CD4-positive, alpha-beta T cell treated with Interleukin-2 at 100 ng/mL for 4 hours (primary cell): ENCODE results near the gene MYOM3.
"Not testable (repeated sequence)": the region's sequence is repeated elsewhere in the genome, so short reads cannot be mapped to it uniquely, and the experiment has no call there.

Experiments used
- DNase-seq: peaks from one replicate; pipeline ENCODE4 v3.0.0-alpha.2; 2020; ENCODE audit warnings: low spot score

MYOM3 gene

GRCh38 chr1:24030976-24031516 is 80.9 kb downstream of the MYOM3 start:
- not testable (repeated sequence) for DNase-seq

- peak; percentile 31 for DNase-seq
These were observed 84.0 kb downstream of the MYOM3 start for GRCh38 chr1:24027838-24028468.

DNA sequence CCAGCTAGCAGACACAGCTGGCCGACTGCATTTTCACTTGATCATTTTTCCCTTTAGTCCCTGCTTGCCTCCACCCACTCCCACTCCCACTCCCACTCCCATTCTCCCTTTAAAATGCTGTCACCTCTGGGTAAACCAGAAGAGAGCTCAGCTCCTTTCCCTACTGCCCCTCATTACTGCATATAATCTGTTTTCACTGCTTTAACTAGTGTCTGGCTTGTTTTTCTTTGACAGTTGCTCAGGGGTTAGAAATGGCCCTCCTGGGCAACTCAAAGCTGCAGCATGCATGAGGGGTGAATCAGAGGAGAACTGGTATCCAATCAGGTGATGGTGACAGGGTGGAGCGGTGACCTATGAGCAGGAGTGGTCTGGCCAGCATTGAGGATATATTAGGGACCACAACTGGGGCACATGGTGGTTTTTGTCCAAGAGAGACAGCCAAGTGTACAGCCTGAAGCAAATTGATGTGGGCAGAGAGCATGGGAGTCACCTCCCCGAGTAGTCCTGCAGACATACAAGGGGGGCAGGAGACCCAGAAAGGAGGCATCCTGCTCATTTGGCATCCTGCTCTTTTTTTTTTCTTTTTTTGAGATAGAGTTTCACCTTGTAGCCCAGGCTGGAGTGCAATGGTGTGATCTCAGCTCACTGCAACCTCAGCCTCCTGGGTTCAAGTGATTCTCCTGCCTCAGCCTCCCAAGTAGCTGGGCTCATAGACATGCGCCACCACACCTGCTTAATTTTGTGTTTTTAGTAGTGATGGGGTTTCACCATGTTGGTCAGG is 89.2 kb downstream of the MYOM3 start:
- no peak for DNase-seq

DNA sequence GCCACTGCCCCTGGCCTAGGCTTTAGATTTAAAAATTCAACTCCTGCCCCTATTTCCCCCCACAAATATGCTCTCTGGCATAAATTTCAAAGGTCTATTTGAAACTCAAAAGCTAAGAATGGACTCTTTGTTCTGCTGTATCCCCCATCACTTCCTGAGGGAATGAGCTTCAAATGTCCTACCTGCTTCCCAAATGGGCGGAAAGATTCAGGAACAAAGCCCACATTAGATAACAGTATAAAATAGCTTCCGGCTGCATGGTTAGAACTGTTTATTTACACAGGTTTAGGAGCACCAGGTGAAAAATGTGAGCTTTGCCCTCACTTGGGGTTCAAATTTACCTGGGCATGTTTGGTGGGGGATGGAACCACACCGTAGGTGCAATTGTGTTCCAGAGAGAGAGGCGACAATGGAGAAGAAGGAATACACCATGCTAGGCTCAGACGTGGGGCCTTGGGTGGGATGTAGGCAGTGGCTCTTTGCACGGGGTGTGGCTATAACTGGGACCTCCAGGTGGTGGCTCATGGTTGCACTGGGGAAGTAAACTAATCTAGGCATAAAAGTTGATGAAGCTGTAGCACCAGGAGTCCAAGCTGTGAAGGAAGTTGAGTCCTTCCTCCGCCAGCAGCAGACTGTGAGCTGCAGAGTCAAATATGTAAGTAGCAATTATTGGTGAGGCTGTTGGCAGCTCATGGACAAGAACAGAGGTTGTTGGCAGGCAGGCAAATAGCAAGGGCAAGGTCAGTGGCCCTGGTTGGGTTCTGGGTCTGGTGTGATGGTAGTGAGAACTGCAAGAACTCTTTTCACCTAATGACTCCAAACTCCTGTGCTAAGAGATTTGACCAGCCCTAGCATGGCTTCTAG is 90.3 kb downstream of the MYOM3 start:
- DNase-seq, result no peak

GRCh38 chr1:24020470-24020869 is 91.5 kb downstream of the MYOM3 start:
- no peak for DNase-seq

- DNase-seq, result no peak
These were observed 91.9 kb downstream of the MYOM3 start for GRCh38 chr1:24020025-24020424.

DNA sequence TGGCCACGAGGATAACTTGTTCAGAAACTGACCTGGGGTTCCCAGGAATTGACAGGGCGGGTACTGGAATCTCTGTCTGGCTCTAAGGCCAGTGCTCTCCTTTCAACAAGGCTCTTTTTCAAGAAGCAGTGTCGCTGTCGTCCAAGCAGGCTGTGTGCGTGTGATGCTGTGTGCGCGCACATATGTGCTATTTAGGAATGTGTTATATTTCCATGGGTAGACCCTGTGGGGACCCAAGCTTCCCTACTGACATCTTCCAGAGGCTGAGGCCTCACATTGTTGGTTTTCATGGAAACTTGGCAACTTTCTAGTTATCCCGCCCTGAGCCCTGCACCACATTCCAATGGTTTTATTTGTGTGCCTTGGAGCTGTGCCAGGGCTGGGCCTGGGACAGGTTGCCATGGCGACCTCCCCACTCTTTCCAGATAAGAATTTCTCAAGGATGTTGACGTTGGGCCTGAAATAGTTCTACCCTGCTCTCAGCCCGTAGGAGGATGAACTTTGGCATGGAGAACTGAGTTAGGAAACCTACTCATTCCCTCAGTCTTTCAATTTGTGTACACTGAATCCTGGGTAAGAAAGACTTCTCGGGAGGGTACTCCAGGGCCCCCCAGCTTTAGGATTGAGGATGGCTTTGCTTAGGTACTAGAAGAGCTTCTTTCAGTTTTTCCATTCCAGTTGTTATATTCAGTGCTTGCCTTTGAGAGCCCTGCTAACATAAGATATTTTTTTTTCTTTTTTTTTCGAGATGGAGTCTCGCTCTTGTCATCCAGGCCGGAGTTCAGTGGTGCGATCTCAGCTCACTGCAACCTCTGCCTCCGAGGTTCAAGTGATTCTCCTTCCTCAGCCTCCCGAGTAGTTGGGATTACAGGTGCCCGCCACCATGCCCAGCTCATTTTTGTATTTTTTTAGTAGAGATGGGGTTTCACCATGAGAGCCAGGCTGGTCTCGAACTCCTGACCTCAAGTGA is 93.0 kb downstream of the MYOM3 start:
- DNase-seq, result no peak

GRCh38 chr1:24015221-24016210 is 96.4 kb downstream of the MYOM3 start:
- no peak for DNase-seq

DNA sequence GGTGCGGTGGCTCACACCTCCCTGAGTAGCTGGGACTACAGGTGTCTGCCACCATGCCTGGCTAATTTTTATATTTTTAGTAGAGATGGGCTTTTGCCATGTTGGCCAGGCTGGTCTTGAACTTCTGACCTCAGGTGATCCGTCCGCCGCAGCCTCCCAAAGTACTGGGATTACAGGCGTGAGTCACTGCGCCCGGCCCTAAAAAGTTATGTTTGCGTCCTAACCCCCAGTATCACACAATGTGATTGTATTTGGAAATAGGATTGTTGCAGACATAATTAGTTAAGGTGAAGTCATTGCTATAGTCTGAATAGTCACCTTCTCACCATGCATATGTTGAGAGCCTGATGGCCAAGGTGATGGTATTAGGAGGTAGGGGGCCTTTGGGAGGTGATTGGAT is 99.1 kb downstream of the MYOM3 start:
- DNase-seq, result not testable (repeated sequence)

DNA sequence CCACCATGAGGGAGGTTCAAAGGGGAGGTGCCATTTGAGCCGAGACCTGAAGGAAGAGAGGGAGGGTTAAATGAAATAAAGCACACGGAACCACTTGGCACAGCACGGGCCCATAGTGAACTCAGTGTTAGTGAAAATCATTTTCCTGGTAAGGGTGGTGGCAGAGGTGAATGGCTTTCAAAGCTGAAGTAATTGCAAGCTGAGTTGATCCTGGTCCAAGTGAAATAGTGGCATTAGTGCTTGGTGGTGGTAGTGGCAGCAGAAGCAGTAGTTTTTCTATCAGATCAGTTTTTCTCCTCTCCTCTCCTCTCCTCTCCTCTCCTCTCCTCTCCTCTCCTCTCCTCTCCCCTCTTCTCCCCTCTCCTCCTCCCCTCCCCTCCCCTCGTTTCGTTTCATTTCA is 101.3 kb downstream of the MYOM3 start:
- DNase-seq, result no peak

- no peak for DNase-seq
These were observed 102.5 kb downstream of the MYOM3 start for GRCh38 chr1:24009406-24009805.

DNA sequence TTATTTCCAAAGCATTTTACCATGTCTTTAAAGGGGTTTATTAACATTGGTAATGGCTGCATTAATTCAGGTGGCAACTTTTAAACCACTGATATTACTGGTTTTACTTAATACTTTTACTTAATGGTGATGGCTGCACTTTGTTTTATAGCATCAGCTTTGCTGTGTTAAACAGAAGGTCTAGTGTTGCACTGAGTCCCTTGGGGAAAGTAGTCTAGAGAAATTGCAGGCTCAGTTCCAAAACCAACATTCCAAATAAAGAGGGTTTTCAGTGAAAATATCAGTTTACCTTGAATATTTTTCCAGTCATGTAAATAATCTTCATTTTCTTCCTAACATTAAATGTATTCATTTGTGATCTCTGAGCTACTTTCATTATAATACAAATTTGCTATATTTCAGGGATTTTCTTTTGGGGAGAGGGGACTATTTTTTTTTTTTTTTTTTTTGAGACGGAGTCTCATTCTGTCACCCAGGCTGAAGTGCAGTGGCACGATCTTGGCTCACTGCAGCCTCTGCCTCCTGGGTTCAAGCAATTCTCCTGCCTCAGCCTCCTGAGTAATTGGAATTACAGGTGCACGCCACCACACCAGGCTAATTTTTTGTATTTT is 103.3 kb downstream of the MYOM3 start:
- DNase-seq, result not testable (repeated sequence)

DNA sequence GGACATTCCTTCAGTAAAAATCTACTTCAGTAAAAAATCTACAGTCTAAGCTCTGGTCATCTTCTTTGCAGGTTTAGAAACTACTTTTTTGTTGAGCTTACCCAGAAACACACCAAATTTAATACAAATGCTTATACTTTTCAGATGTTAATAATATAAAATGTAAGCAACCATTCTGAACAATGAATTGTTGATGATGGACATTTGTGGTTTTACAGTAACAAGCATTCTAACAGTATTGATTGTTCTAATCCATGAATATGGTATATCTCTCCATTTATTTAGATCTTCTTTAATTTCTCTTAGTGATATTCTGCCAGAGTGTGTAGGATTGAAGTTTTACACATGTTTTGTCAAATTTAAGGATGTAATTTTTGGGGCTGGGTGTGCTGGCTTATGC is 104.9 kb downstream of the MYOM3 start:
- no peak for DNase-seq
